GM10266 (cell line): ENCODE measurements around the gene ABCB10.
"Not testable (repeated sequence)": the region's sequence is repeated elsewhere in the genome, so short reads cannot be mapped to it uniquely, and the experiment has no call there.

Source experiments
- DNase-seq: peaks from one replicate; pipeline ENCODE4 v3.0.0; 2012; ENCODE audit errors: extremely low spot score
- CTCF ChIP-seq: IDR thresholded peaks from 2 replicates; pipeline ENCODE4 v1.5.1; 2012; ENCODE audit warnings: mild to moderate bottlenecking, low read depth; ENCODE audit not compliant: control insufficient read depth, insufficient read depth; ENCODE audit errors: missing control alignments

Gene ABCB10

GRCh38 chr1:229482511-229482910 is 76.0 kb downstream of the ABCB10 start:
- DNase-seq, result no peak
- no peak for TF ChIP-seq CTCF

DNA sequence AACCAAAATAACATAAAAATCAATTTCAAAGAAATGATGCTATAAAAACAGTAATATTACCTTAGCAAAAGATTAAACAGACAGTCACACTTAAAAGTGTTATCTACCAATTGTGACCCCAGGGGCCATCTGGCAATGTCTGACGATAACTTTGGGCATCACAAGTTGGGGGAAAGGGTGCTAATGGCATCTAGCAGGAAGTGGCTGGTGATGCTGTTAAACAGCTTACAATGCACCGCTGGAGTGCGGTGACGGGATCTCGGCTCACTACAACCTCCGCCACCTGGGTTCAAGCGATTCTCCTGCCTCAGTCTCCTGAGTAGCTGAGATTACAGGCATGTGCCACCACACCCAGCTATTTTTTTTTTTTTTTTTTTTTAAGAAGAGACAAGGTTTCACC is 78.0 kb downstream of the ABCB10 start:
- DNase-seq, result no peak
- TF ChIP-seq CTCF, result no peak

- no peak for TF ChIP-seq CTCF
- DNase-seq, result peak; percentile 45
Observed at GRCh38 chr1:229479660-229480399, 78.7 kb downstream of the ABCB10 start.

- DNase-seq, result no peak
- no peak for TF ChIP-seq CTCF
Observed at GRCh38 chr1:229478852-229479251, 79.7 kb downstream of the ABCB10 start.

DNA sequence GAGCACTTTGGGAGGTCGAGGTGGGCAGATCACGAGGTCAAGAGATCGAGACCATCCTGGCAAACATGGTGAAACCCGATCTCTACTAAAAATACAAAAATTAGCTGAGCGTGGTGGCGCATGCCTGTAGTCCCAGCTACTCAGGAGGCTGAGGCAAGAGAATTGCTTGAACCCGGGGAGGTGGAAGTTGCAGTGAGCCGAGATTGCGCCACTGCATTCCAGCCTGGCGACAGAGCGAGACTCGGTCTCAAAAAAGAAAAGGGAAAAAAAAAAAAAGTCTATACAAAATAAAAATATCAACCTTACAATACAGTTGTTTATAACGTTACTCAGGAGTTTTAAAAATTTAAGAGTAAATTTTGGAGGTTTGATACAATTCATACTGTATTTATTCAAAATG is 82.6 kb downstream of the ABCB10 start:
- DNase-seq, result not testable (repeated sequence)

DNA sequence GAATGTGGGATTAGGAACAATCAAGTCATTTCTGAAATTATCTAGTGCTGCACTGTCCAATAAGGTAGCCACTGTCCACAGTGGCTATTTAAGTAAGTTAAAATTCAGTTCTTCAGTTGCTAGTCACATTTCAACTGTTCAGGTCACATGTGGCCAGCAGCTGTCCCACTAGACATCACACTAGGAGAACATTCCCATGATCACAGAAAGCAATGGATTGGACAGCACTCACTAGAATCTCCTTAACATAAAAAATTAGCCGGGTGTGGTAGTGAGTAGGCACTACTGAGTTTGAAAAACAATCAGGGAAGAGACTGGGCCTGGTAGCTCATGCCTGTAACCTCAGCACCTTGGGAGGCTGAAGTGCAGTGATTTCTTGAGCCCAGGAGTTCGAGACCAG is 84.0 kb downstream of the ABCB10 start:
- no peak for DNase-seq
- TF ChIP-seq CTCF, result no peak

- no peak for DNase-seq
- TF ChIP-seq CTCF, result no peak
Observed at GRCh38 chr1:229471175-229471574, 87.3 kb downstream of the ABCB10 start.
